Upper lobe of right lung (tissue), 1 donor: ENCODE results near the gene MAF. TPM values are rescaled to one million over a fixed set of nuclear protein-coding genes. Genes with fewer than 3 reads are reported as not detected.

Experiments used
- ATAC-seq: fragments of 200-7000 bp; cut with Tn5 transposase; one replicate; pipeline ENCODE4 v1.9.1; 2020; ENCODE audit warnings: mild to moderate bottlenecking, moderate library complexity
- DNase-seq: peaks from one replicate; pipeline ENCODE4 v3.0.0-alpha.2; 2020
- H3K27ac ChIP-seq: fragments of 200-600 bp; one replicate; pipeline ENCODE4 v1.8.0; 2022
- H3K27me3 ChIP-seq: fragments of 200-600 bp; one replicate; pipeline ENCODE4 v1.8.0; 2022; ENCODE audit warnings: mild to moderate bottlenecking
- H3K36me3 ChIP-seq: fragments of 200-600 bp; one replicate; pipeline ENCODE4 v1.8.0; 2022
- H3K4me1 ChIP-seq: fragments of 200-600 bp; one replicate; pipeline ENCODE4 v1.8.0; 2022
- H3K4me3 ChIP-seq: fragments of 200-600 bp; one replicate; pipeline ENCODE4 v1.8.0; 2022; ENCODE audit warnings: mild to moderate bottlenecking
- H3K9me3 ChIP-seq: fragments of 200-600 bp; one replicate; pipeline ENCODE4 v1.8.0; 2022
- intact Hi-C: fragments of 100-400 bp; cut with DNase I; formaldehyde crosslinking; loops from one replicate; pipeline ENCODE4 v1.11.0; 2022
- total RNA-seq: library from RNA; stranded (reverse); fragmentation: NEBNext Ultra II Directional; extraction: Animal tissue kit (Norgen Biotek cat#: 25700); gene quantifications from one replicate; pipeline ENCODE4 v1.2.1, GENCODE V29; 2021
- TF ChIP-seq, protein P1 (sequence below): fragments of 200-600 bp; IDR thresholded peaks from one replicate; pipeline ENCODE4 v1.8.0; 2022; ENCODE audit warnings: antibody characterized with exemption
- donor health status: DM: no; HTN: yes; CAD: no; lungs with severe emphysema.

Gene MAF
- total RNA-seq, 1 donor from 2014 or later = 66.4 TPM

DNA sequence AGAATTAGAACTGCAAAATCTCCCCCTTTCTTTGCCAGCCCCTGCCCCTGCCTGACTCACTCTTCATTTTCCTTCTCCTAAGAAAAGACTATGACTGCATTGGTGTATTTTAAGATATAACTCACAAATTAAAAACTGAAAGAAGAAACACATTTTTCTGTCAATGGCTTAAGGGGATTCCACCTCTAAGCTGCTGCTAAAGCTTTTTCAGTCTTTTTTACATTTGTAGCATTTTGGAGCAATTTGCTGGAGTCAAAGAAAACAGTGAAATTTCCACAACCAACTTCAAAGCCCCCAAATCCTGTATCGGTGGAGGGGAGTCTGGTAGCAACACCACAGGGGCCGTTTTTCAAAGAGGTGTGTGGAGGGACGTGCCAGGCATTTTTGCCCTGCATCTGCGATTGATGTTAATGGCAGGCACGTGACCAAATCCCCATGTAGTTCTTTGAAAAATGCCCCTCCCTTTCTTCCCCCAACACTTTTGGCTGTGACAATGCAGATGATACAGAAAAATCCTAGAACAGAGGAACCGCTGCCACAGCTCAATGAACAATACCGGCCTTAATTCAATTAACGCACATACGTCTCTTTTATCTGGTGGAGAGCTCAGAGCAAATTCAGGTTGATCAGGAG is 28.5 kb downstream of the MAF start:
- Histone ChIP-seq H3K4me3 (no peak overlapping the region), H3K9me3 (no peaks in the 10 kb centered on the region), H3K36me3 (no peaks in the 10 kb centered on the region), H3K4me1 (no peaks in the 10 kb centered on the region), H3K27ac (no peak overlapping the region), H3K27me3 (no peaks in the 10 kb centered on the region)
- intact Hi-C loops = no loop called here
- TF ChIP-seq, protein P1, sequence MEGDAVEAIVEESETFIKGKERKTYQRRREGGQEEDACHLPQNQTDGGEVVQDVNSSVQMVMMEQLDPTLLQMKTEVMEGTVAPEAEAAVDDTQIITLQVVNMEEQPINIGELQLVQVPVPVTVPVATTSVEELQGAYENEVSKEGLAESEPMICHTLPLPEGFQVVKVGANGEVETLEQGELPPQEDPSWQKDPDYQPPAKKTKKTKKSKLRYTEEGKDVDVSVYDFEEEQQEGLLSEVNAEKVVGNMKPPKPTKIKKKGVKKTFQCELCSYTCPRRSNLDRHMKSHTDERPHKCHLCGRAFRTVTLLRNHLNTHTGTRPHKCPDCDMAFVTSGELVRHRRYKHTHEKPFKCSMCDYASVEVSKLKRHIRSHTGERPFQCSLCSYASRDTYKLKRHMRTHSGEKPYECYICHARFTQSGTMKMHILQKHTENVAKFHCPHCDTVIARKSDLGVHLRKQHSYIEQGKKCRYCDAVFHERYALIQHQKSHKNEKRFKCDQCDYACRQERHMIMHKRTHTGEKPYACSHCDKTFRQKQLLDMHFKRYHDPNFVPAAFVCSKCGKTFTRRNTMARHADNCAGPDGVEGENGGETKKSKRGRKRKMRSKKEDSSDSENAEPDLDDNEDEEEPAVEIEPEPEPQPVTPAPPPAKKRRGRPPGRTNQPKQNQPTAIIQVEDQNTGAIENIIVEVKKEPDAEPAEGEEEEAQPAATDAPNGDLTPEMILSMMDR = no peak
- ATAC-seq = no peak
- DNase-seq = no peak

DNA sequence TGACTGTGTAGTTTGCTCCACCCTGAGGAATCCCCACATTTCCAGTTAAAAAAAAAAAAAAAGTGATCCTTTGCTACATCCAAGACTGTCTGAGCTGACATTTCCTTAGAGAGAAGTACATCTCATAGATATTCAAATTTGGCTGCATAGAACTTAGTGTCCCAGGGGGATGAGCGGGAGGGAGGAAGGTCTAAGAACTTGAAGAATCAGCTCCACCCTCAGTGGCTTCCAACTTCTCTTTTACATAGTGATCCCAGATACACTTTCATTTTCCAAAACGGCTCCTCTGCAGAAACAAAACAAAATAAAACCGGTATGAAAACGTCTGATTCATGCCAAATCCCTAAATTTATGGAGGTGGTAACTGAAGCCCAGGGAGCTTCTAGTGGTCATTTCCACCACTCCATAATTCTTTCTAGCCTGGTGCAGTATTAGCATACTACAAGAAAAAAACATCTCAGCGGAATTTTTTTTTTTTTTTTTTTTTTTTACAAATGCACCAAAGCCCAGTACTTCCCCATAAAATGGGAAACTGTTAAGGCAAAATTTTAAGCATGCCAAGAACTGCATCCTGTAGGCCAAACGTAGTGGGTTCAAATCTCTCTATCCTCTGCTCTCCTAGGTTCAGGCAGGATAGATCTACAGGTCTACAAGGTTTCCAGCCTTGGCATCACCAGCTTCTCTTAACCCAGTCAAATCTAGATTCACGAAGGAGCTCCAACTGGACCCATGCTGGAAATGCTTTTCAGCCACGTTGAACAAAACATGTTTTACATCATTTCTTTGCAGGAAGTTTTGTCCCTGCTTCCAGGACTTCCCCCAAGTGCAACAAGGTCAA is 29.3 kb downstream of the MAF start:
- Histone ChIP-seq H3K27me3 (no peaks in the 10 kb centered on the region), H3K4me1 (no peaks in the 10 kb centered on the region), H3K9me3 (no peaks in the 10 kb centered on the region), H3K27ac (no peak overlapping the region), H3K36me3 (no peaks in the 10 kb centered on the region), H3K4me3 (peak overlapping the region; percentile 25)
- peak; percentile 47 for ATAC-seq
- DNase-seq = no peak
- TF ChIP-seq, protein P1 = no peak
- intact Hi-C loops = no loop called here

DNA sequence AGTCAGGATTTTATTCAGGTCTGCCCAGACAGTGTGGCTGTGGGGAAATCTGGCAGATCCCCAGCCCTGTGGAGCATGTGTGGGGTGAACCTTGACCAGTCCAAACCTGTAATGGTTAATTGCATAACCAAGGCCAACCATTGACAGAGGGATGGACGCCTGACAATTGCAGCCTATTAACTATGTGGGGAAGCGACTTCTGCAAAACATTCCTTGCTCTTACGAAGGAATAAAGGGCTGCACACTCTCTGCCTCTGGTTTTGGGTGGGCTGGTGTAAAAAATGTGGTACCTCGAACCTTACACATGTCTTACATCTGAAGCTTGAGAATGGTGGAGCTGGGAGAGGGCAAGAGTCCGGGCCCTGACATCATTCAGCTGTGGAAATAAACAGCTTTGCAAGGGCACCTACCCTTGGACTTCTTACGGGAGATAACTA is 35.8 kb downstream of the MAF start:
- H3K27ac ChIP-seq = no peak overlapping the region
- H3K4me1 ChIP-seq = no peaks in the 10 kb centered on the region
- ATAC-seq = no peak

DNA sequence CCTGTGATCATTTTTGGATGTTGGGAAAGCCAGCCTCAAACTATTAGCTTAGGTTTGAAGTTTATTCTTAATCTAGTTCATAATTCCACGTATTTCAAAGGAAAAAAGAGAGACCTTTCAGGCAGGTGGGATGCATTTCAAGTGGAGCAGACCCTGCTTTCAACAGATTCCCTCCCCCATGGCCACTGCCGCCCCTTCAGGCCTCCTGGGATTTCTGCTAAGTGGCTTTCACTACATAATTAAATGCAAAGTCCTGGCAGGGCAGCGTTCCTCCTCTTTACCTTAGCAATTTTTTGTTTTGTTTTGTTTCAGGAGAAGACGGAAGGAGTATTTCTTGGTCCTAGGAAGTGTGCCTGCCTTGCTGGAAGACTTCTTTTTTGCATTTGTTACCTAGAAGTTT is 36.6 kb downstream of the MAF start:
- Histone ChIP-seq H3K27me3 (no peaks in the 10 kb centered on the region), H3K4me3 (no peak overlapping the region), H3K9me3 (no peaks in the 10 kb centered on the region), H3K27ac (no peak overlapping the region), H3K4me1 (no peaks in the 10 kb centered on the region), H3K36me3 (no peaks in the 10 kb centered on the region)
- DNase-seq = no peak
- intact Hi-C loops = no loop called here
- TF ChIP-seq, protein P1 = no peak
- no peak for ATAC-seq

More for the DNA sequence above, 35.8 kb downstream of the MAF start:
- intact Hi-C loops = no loop called here
- Histone ChIP-seq H3K36me3 (no peaks in the 10 kb centered on the region), H3K27me3 (no peaks in the 10 kb centered on the region), H3K9me3 (no peaks in the 10 kb centered on the region), H3K4me3 (no peak overlapping the region)
- no peak for DNase-seq
- TF ChIP-seq, protein P1 = no peak

DNA sequence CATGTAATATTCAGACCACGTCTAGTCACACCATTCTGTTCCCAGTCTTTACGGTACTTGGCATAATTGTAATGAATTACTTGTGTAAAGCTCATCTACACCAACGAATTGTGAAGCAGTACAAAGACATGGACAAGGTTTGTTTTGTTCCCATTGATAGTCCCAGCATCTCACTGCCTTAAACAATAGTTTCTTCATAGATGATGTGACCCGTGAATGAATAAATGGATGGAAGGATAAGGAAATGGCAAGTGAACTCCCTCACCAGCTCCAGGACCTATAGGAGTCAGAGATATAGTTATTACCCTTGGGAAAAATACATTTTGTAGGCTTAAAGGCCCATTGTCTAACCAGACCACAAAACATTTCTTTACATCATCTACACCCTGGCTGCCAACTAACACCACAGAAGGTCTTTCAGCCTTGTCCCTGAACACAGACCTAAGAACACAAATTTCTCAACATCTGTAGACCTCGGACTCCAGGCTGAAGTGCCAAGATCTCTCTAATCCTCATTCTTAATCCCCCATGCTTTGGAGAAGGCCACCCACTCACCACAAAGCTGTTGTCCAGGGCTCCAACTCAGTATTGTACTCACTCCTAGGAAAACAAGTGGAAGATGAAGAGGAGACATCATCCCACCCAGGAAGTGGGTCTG is 38.2 kb downstream of the MAF start:
- Histone ChIP-seq H3K27ac (no peak overlapping the region), H3K36me3 (no peaks in the 10 kb centered on the region), H3K4me3 (no peak overlapping the region), H3K27me3 (no peaks in the 10 kb centered on the region), H3K4me1 (no peaks in the 10 kb centered on the region), H3K9me3 (no peaks in the 10 kb centered on the region)
- intact Hi-C loops = no loop called here
- TF ChIP-seq, protein P1 = no peak
- ATAC-seq (no peak), DNase-seq (no peak)
